ENCODE data around the gene GXYLT1.

DNA sequence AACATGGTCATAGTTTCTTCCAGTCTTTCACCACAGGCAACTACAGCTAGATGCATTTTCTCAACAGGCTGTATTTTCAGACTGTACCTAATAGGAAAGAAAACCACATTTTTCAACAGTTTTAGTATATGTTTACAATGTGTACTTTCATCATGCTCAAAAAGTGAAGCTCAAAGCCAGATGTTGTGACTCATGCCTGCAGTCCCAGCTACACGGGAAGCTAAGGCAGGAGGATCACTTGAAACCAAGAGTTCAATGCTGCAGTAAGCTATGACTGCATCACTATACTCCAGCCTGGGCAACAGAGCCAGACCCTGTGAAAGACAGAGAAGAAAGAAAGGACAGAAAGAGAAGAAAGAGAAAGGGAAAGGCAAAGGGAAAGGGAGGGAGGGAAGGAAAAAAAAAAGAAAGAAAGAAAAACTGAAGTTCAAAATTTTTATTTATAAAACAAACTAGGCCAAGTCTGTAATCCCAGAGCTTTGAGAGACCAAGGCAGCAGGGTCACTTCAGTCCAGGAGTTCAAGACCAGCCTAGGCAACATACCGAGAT lies 25.5 kb downstream of the GXYLT1 start:
- TF ChIP-seq, protein P1, sequence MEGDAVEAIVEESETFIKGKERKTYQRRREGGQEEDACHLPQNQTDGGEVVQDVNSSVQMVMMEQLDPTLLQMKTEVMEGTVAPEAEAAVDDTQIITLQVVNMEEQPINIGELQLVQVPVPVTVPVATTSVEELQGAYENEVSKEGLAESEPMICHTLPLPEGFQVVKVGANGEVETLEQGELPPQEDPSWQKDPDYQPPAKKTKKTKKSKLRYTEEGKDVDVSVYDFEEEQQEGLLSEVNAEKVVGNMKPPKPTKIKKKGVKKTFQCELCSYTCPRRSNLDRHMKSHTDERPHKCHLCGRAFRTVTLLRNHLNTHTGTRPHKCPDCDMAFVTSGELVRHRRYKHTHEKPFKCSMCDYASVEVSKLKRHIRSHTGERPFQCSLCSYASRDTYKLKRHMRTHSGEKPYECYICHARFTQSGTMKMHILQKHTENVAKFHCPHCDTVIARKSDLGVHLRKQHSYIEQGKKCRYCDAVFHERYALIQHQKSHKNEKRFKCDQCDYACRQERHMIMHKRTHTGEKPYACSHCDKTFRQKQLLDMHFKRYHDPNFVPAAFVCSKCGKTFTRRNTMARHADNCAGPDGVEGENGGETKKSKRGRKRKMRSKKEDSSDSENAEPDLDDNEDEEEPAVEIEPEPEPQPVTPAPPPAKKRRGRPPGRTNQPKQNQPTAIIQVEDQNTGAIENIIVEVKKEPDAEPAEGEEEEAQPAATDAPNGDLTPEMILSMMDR (IDR thresholded peaks at IDR 0.05; ENCODE audit: low read depth, low read length), result no peak
- no peak for TF ChIP-seq EZH2phosphoT487 (IDR thresholded peaks at IDR 0.05; ENCODE audit: low read depth)

All from OCI-LY3 (cell line).